NCI-H2029 treated with DMSO at 0.1 percent for 48 hours (cell line): ENCODE measurements around the gene UGP2.

Experiments used
- DNase-seq: peaks from one replicate; lab custom pipeline; 2025; lab: John Stamatoyannopoulos, UW

Gene UGP2

GRCh38 chr2:63865159-63865799, 23.6 kb downstream of the UGP2 start:
- DNase-seq: no peak

- no peak for DNase-seq
Observed at GRCh38 chr2:63866009-63866709, 24.5 kb downstream of the UGP2 start.

- no peak for DNase-seq
Observed at GRCh38 chr2:63870679-63871078, 29.0 kb downstream of the UGP2 start.

- DNase-seq: no peak
Observed at GRCh38 chr2:63871864-63872263, 30.2 kb downstream of the UGP2 start.

GRCh38 chr2:63872571-63873328, 31.1 kb downstream of the UGP2 start:
- DNase-seq: no peak

GRCh38 chr2:63874204-63875130, 32.8 kb downstream of the UGP2 start:
- DNase-seq: no peak

- DNase-seq: no peak
Observed at GRCh38 chr2:63875131-63875527, 33.4 kb downstream of the UGP2 start.

GRCh38 chr2:63875559-63876245, 34.0 kb downstream of the UGP2 start:
- no peak for DNase-seq

- no peak for DNase-seq
Observed at GRCh38 chr2:63876311-63876710, 34.6 kb downstream of the UGP2 start.

- no peak for DNase-seq
Observed at GRCh38 chr2:63878486-63878885, 36.8 kb downstream of the UGP2 start.

- no peak for DNase-seq
Observed at GRCh38 chr2:63879876-63880433, 38.3 kb downstream of the UGP2 start.

GRCh38 chr2:63880625-63881024, 38.9 kb downstream of the UGP2 start:
- no peak for DNase-seq

- peak; percentile 23 for DNase-seq
Observed at GRCh38 chr2:63881205-63881604, 39.5 kb downstream of the UGP2 start.

- DNase-seq: no peak
Observed at GRCh38 chr2:63882395-63883105, 40.9 kb downstream of the UGP2 start.

GRCh38 chr2:63886445-63886844, 44.7 kb downstream of the UGP2 start:
- DNase-seq: no peak

- DNase-seq: no peak
Observed at GRCh38 chr2:63888053-63888452, 46.4 kb downstream of the UGP2 start.

GRCh38 chr2:63888490-63889402, 47.0 kb downstream of the UGP2 start:
- no peak for DNase-seq

GRCh38 chr2:63890678-63891077, 49.0 kb downstream of the UGP2 start:
- DNase-seq: no peak

- no peak for DNase-seq
Observed at GRCh38 chr2:63891488-63892030, 49.9 kb downstream of the UGP2 start.
